ENCODE measurements around the gene MAB21L4.

MAB21L4 gene

DNA sequence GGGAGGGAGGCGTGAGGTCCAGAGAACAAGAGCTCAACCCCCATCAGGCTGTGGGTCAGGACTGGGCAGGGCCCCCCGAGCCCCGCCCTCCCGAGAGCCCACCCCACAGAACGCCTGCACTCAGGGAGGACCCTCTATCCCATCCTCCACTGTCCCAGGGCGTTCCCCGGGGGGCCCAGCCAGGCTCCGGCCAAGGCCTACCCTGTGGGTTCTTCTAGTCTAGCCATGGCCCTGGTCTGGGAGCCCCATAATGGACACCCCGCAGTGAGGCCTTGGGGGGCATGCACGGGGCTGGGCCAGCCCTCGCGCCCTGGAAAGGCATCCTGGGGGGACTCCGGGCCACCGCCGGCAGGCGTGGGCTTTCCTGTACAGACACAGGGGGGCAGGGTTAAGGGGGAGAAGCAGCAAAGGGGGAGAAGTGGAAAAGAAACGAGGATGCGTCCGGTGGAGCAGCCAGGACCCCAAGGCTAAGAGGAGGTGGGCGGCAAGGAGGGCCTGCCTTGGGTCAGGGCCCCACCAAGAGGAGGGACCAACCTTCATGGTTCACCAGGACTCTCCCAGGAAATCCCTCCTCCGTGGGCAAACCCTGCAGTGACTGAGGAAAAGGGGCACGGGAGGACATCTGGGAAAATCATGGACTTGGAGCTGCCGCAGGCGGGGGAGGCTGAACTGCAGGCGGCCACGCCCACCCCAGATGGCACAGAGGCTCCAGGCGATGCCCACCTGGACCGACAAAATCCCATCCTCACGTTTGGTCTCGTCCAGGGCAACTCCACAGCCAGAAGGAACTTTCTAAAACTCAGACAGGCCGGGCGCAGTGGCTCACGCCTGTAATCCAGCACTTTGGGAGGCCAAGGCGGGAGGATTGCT is 7.5 kb upstream of the MAB21L4 start:
- DNase-seq = no peak
- H3K4me3 ChIP-seq (ENCODE audit: insufficient read depth in 1 of 2, low read depth in 1 of 2, low read length in 2 of 2) = no peak overlapping the region
- no peaks in the 10 kb centered on the region for H3K4me1 ChIP-seq (ENCODE audit: control insufficient read depth, insufficient read depth, low read depth, low read length)
- H2AK5ac ChIP-seq (ENCODE audit: low read length, severe bottlenecking) = no peak overlapping the region
- H2BK120ac ChIP-seq (ENCODE audit: low read depth, low read length) = no peak overlapping the region
- no peak overlapping the region for H3K4ac ChIP-seq (ENCODE audit: low read depth in 1 of 2, low read length in 2 of 2)
- no peaks in the 10 kb centered on the region for H3K79me1 ChIP-seq (replicated peaks; ENCODE audit: low read length, poor library complexity, severe bottlenecking)
- H3K14ac ChIP-seq (ENCODE audit: low read length in 2 of 2) = no peak overlapping the region
- no peak overlapping the region for H3K27ac ChIP-seq (ENCODE audit: low read length, poor library complexity, severe bottlenecking)
- H4K91ac ChIP-seq (ENCODE audit: low read length) = no peak overlapping the region
- H3K36me3 ChIP-seq (ENCODE audit: control insufficient read depth in 1 of 2, insufficient read depth in 2 of 2, low read depth in 1 of 2, low read length in 2 of 2) = no peaks in the 10 kb centered on the region
- H3K9me3 ChIP-seq (ENCODE audit: control insufficient read depth, low read length) = peaks cover 7% of the 10 kb centered on the region
- no peak overlapping the region for H2BK12ac ChIP-seq (ENCODE audit: low read length in 2 of 2)
- no peak overlapping the region for H3K9ac ChIP-seq (ENCODE audit: low read length)
- no peak overlapping the region for H2BK15ac ChIP-seq (ENCODE audit: low read depth, poor library complexity, severe bottlenecking)
- no peak overlapping the region for H2BK5ac ChIP-seq (ENCODE audit: low read depth, low read length, poor library complexity, severe bottlenecking)
- H3K4me2 ChIP-seq (ENCODE audit: low read length, poor library complexity, severe bottlenecking) = no peak overlapping the region
- H3K23ac ChIP-seq (ENCODE audit: low read length in 2 of 2) = no peak overlapping the region
- H2AFZ ChIP-seq (ENCODE audit: low read depth, low read length) = no peak overlapping the region
- H4K8ac ChIP-seq (ENCODE audit: low read length) = no peak overlapping the region
- no peak overlapping the region for H3K18ac ChIP-seq (ENCODE audit: low read depth in 1 of 2, low read length in 2 of 2)
- H3K27me3 ChIP-seq (ENCODE audit: control insufficient read depth in 1 of 2, insufficient read depth in 1 of 2, low read length in 2 of 2) = peaks cover 14 to 40% of the 10 kb centered on the region in 2 experiments
- 85% methylated on average over 34 of the region's 34 CpGs for WGBS

DNA sequence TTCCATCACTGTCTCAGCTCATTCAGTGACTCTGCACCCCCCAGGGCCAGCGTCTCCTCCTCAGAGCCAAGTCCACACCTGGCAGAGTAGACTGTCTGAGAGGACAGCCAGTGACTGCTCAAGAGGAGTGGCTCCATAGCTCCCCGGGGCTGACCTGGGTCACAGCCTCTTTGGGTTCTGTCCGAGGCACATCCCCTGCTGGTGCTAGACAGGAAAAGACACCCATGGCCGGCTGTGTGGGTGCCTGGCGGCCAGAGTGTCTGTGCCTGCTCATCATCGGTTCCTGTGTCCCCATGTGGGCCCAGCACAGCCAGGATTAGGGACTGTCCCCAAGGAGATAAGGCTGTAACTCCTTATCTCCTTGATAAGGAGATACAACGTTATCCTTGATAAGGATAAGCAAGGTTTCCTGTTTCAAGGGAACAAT is 6.7 kb upstream of the MAB21L4 start:
- H3K4me3 ChIP-seq (ENCODE audit: insufficient read depth in 1 of 2, low read depth in 1 of 2, low read length in 2 of 2) = no peak overlapping the region
- peaks cover 14 to 40% of the 10 kb centered on the region in 2 experiments for H3K27me3 ChIP-seq (ENCODE audit: control insufficient read depth in 1 of 2, insufficient read depth in 1 of 2, low read length in 2 of 2)
- no peak overlapping the region for H2BK15ac ChIP-seq (ENCODE audit: low read depth, poor library complexity, severe bottlenecking)
- H3K9me3 ChIP-seq (ENCODE audit: control insufficient read depth, low read length) = peaks cover 7% of the 10 kb centered on the region
- no peak overlapping the region for H3K18ac ChIP-seq (ENCODE audit: low read depth in 1 of 2, low read length in 2 of 2)
- H4K8ac ChIP-seq (ENCODE audit: low read length) = no peak overlapping the region
- H3K14ac ChIP-seq (ENCODE audit: low read length in 2 of 2) = no peak overlapping the region
- H2BK5ac ChIP-seq (ENCODE audit: low read depth, low read length, poor library complexity, severe bottlenecking) = no peak overlapping the region
- no peak for DNase-seq
- no peaks in the 10 kb centered on the region for H3K79me1 ChIP-seq (replicated peaks; ENCODE audit: low read length, poor library complexity, severe bottlenecking)
- no peak overlapping the region for H2BK120ac ChIP-seq (ENCODE audit: low read depth, low read length)
- H2AK5ac ChIP-seq (ENCODE audit: low read length, severe bottlenecking) = no peak overlapping the region
- H2AFZ ChIP-seq (ENCODE audit: low read depth, low read length) = no peak overlapping the region
- H3K9ac ChIP-seq (ENCODE audit: low read length) = no peak overlapping the region
- H3K4me2 ChIP-seq (ENCODE audit: low read length, poor library complexity, severe bottlenecking) = no peak overlapping the region
- H4K91ac ChIP-seq (ENCODE audit: low read length) = no peak overlapping the region
- no peak overlapping the region for H3K23ac ChIP-seq (ENCODE audit: low read length in 2 of 2)
- H3K36me3 ChIP-seq (ENCODE audit: control insufficient read depth in 1 of 2, insufficient read depth in 2 of 2, low read depth in 1 of 2, low read length in 2 of 2) = no peaks in the 10 kb centered on the region
- H3K27ac ChIP-seq (ENCODE audit: low read length, poor library complexity, severe bottlenecking) = no peak overlapping the region
- no peak overlapping the region for H3K4ac ChIP-seq (ENCODE audit: low read depth in 1 of 2, low read length in 2 of 2)
- no peaks in the 10 kb centered on the region for H3K4me1 ChIP-seq (ENCODE audit: control insufficient read depth, insufficient read depth, low read depth, low read length)
- WGBS = 28% methylated on average over 7 of the region's 7 CpGs
- no peak overlapping the region for H2BK12ac ChIP-seq (ENCODE audit: low read length in 2 of 2)

DNA sequence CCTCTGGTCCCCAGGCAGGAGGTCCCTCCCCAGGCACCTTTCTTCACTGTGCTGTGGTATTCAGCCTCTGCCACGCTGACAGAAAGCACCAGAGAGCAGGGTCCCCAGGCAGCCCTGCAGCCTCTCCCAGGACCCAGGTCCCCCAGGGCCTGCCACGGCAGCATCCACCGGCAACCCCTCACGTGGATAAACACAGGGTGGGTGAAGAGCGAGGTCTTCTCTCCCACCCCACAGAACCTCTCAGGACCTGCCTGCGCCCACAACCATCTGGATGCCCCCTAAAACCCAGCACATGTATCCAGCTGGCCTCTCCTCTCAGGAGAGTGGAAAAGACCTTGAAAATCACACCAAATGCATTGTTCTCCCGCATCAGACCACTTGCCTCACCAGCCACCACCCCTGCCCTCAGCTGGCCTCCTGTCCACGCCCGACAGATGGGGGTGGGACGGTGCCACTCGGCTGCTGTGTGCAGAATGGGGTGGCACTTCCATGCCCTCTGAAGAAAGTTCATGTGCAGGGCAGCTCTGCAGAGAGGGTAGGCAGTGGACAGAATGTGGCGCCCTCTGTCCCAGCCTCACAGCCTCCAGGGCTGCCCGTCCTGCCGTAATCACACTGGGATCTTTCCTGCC is 6.1 kb upstream of the MAB21L4 start:
- peaks cover 7% of the 10 kb centered on the region for H3K9me3 ChIP-seq (ENCODE audit: control insufficient read depth, low read length)
- no peak overlapping the region for H3K4ac ChIP-seq (ENCODE audit: low read depth in 1 of 2, low read length in 2 of 2)
- no peak overlapping the region for H2AFZ ChIP-seq (ENCODE audit: low read depth, low read length)
- H2AK5ac ChIP-seq (ENCODE audit: low read length, severe bottlenecking) = no peak overlapping the region
- H2BK120ac ChIP-seq (ENCODE audit: low read depth, low read length) = no peak overlapping the region
- peaks cover 14 to 35% of the 10 kb centered on the region in 2 experiments for H3K27me3 ChIP-seq (ENCODE audit: control insufficient read depth in 1 of 2, insufficient read depth in 1 of 2, low read length in 2 of 2)
- no peak overlapping the region for H3K4me2 ChIP-seq (ENCODE audit: low read length, poor library complexity, severe bottlenecking)
- no peak overlapping the region for H4K8ac ChIP-seq (ENCODE audit: low read length)
- H2BK12ac ChIP-seq (ENCODE audit: low read length in 2 of 2) = no peak overlapping the region
- no peak overlapping the region for H3K23ac ChIP-seq (ENCODE audit: low read length in 2 of 2)
- H3K4me1 ChIP-seq (ENCODE audit: control insufficient read depth, insufficient read depth, low read depth, low read length) = peaks cover 3% of the 10 kb centered on the region
- no peak overlapping the region for H3K14ac ChIP-seq (ENCODE audit: low read length in 2 of 2)
- H3K27ac ChIP-seq (ENCODE audit: low read length, poor library complexity, severe bottlenecking) = no peak overlapping the region
- H3K79me1 ChIP-seq (replicated peaks; ENCODE audit: low read length, poor library complexity, severe bottlenecking) = no peaks in the 10 kb centered on the region
- H3K4me3 ChIP-seq (ENCODE audit: insufficient read depth in 1 of 2, low read depth in 1 of 2, low read length in 2 of 2) = no peak overlapping the region
- no peaks in the 10 kb centered on the region for H3K36me3 ChIP-seq (ENCODE audit: control insufficient read depth in 1 of 2, insufficient read depth in 2 of 2, low read depth in 1 of 2, low read length in 2 of 2)
- H3K18ac ChIP-seq (ENCODE audit: low read depth in 1 of 2, low read length in 2 of 2) = no peak overlapping the region
- DNase-seq = no peak
- 82% methylated on average over 13 of the region's 14 CpGs for WGBS
- no peak overlapping the region for H2BK15ac ChIP-seq (ENCODE audit: low read depth, poor library complexity, severe bottlenecking)
- H2BK5ac ChIP-seq (ENCODE audit: low read depth, low read length, poor library complexity, severe bottlenecking) = no peak overlapping the region
- no peak overlapping the region for H3K9ac ChIP-seq (ENCODE audit: low read length)
- H4K91ac ChIP-seq (ENCODE audit: low read length) = no peak overlapping the region

DNA sequence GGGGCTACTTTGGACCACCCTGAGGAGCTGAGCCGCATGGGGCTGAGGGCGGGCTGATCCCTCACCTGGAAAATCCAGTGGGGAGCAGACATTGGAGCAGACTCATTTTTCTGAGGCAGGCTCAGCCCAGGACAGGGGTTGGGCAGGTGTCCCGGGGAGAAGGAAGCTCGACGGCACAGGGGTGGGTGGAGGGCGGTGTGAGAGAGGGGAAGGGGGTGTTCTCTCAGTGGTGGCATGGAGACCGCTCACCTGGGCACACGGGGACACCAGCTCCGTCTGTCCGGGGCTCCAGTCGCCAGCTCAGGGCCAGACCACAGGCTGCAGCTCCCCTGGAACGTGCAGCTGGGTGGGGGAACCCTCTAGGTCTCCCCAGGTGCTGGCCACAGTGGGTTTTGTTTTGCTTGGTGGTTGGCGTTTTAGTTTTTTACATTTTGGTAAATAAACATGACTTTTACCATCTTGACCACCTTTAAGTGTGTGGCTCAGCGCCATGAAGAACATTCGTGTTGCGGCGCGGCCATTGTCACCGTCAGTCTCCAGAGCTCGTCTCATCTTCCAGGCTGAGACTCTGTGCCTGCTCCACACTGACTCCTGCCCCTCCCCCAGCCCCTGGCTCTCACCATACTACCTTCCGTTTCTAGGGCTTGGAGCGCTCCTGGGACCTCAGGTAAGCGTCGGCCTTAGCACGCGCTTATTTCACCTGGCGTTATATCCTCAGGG is 4.3 kb upstream of the MAB21L4 start:
- no peak overlapping the region for H4K91ac ChIP-seq (ENCODE audit: low read length)
- H2BK15ac ChIP-seq (ENCODE audit: low read depth, poor library complexity, severe bottlenecking) = no peak overlapping the region
- H3K23ac ChIP-seq (ENCODE audit: low read length in 2 of 2) = no peak overlapping the region
- no peak overlapping the region for H3K4ac ChIP-seq (ENCODE audit: low read depth in 1 of 2, low read length in 2 of 2)
- no peak overlapping the region for H3K9ac ChIP-seq (ENCODE audit: low read length)
- no peak overlapping the region for H2BK5ac ChIP-seq (ENCODE audit: low read depth, low read length, poor library complexity, severe bottlenecking)
- H3K4me2 ChIP-seq (ENCODE audit: low read length, poor library complexity, severe bottlenecking) = no peak overlapping the region
- no peak overlapping the region for H3K27ac ChIP-seq (ENCODE audit: low read length, poor library complexity, severe bottlenecking)
- DNase-seq = no peak
- H2BK120ac ChIP-seq (ENCODE audit: low read depth, low read length) = no peak overlapping the region
- H2BK12ac ChIP-seq (ENCODE audit: low read length in 2 of 2) = no peak overlapping the region
- H3K18ac ChIP-seq (ENCODE audit: low read depth in 1 of 2, low read length in 2 of 2) = no peak overlapping the region
- H2AFZ ChIP-seq (ENCODE audit: low read depth, low read length) = no peak overlapping the region
- H3K4me3 ChIP-seq (ENCODE audit: insufficient read depth in 1 of 2, low read depth in 1 of 2, low read length in 2 of 2) = no peak overlapping the region
- H2AK5ac ChIP-seq (ENCODE audit: low read length, severe bottlenecking) = no peak overlapping the region
- H3K9me3 ChIP-seq (ENCODE audit: control insufficient read depth, low read length) = peaks cover 7% of the 10 kb centered on the region
- peaks cover 4 to 17% of the 10 kb centered on the region in 2 experiments for H3K27me3 ChIP-seq (ENCODE audit: control insufficient read depth in 1 of 2, insufficient read depth in 1 of 2, low read length in 2 of 2)
- H4K8ac ChIP-seq (ENCODE audit: low read length) = no peak overlapping the region
- H3K14ac ChIP-seq (ENCODE audit: low read length in 2 of 2) = no peak overlapping the region
- no peaks in the 10 kb centered on the region for H3K36me3 ChIP-seq (ENCODE audit: control insufficient read depth in 1 of 2, insufficient read depth in 2 of 2, low read depth in 1 of 2, low read length in 2 of 2)
- peaks cover 11% of the 10 kb centered on the region for H3K4me1 ChIP-seq (ENCODE audit: control insufficient read depth, insufficient read depth, low read depth, low read length)
- WGBS = 88% methylated on average over 26 of the region's 27 CpGs
- H3K79me1 ChIP-seq (replicated peaks; ENCODE audit: low read length, poor library complexity, severe bottlenecking) = no peaks in the 10 kb centered on the region
